Ramos (cell line): ENCODE data around the gene FAM168A.

Source experiments
- in situ Hi-C: fragments of 300-500 bp; cut with MboI; formaldehyde crosslinking; loops from one replicate; pipeline ENCODE4 v1.14.3; 2022; ENCODE audit warnings: low sequenced_read_pairs; ENCODE audit not compliant: unreplicated experiment

The FAM168A gene

GRCh38 chr11:73597956-73598718 is at the start of gene FAM168A:
Gene FAM168A, minus strand, starts transcription at chr11:73598112. Its CDS starts 129,638 bp downstream, at chr11:73468474.
- in situ Hi-C loops = no loop called here

- in situ Hi-C loops = no loop called here
Measured at GRCh38 chr11:73647459-73648100, 49.7 kb upstream of the FAM168A start.

- in situ Hi-C loops = no loop called here
Measured at GRCh38 chr11:73645972-73646631, 48.2 kb upstream of the FAM168A start, which contains the start of gene PLEKHB1. Gene PLEKHB1, plus strand, starts transcription at chr11:73646581. Its CDS starts 28 bp downstream, at chr11:73646609.

- in situ Hi-C loops = no loop called here
Measured at GRCh38 chr11:73645121-73645969, 47.4 kb upstream of the FAM168A start.

- in situ Hi-C loops = no loop called here
Measured at GRCh38 chr11:73641668-73642067, 43.8 kb upstream of the FAM168A start.

GRCh38 chr11:73640592-73640991 is 42.7 kb upstream of the FAM168A start:
- in situ Hi-C loops = no loop called here

- in situ Hi-C loops = no loop called here
Measured at GRCh38 chr11:73637012-73637411, 39.1 kb upstream of the FAM168A start.

GRCh38 chr11:73636249-73636648 is 38.3 kb upstream of the FAM168A start:
- in situ Hi-C loops = no loop called here

GRCh38 chr11:73635721-73636120 is 37.8 kb upstream of the FAM168A start:
- in situ Hi-C loops = no loop called here

GRCh38 chr11:73633999-73634398 is 36.1 kb upstream of the FAM168A start:
- in situ Hi-C loops = no loop called here

- in situ Hi-C loops = no loop called here
Measured at GRCh38 chr11:73632996-73633395, 35.1 kb upstream of the FAM168A start.

GRCh38 chr11:73629907-73630306 is 32.0 kb upstream of the FAM168A start:
- in situ Hi-C loops = no loop called here

- in situ Hi-C loops = no loop called here
Measured at GRCh38 chr11:73625696-73626318, 27.9 kb upstream of the FAM168A start.

- in situ Hi-C loops = no loop called here
Measured at GRCh38 chr11:73623686-73624085, 25.8 kb upstream of the FAM168A start.

- in situ Hi-C loops = no loop called here
Measured at GRCh38 chr11:73622926-73623593, 25.1 kb upstream of the FAM168A start.

GRCh38 chr11:73614591-73614990 is 16.7 kb upstream of the FAM168A start:
- in situ Hi-C loops = no loop called here

GRCh38 chr11:73612601-73613140 is 14.8 kb upstream of the FAM168A start:
- in situ Hi-C loops = no loop called here

GRCh38 chr11:73598719-73599379 is 937 bp upstream of the FAM168A start:
- in situ Hi-C loops = no loop called here
